ENCODE measurements around the gene RNF19B. TPM values are rescaled to one million over a fixed set of nuclear protein-coding genes. Genes with fewer than 3 reads are reported as not detected.

RNF19B gene
- total RNA-seq, 1 experiment from 2014 or later = 18.8 TPM

GRCh38 chr1:32888677-32889420, 75.8 kb downstream of the RNF19B start:
- DNase-seq (ENCODE audit: low read depth) = peak; percentile 1

GRCh38 chr1:32888134-32888533, 76.5 kb downstream of the RNF19B start:
- DNase-seq (ENCODE audit: low read depth) = no peak

GRCh38 chr1:32887623-32888022, 77.0 kb downstream of the RNF19B start:
- no peak for DNase-seq (ENCODE audit: low read depth)

GRCh38 chr1:32886828-32887414, 77.7 kb downstream of the RNF19B start:
- no peak for DNase-seq (ENCODE audit: low read depth)

Other genes starting within 250 kb of the RNF19B start
- gene YARS1, start 147.5 kb downstream of the RNF19B start, total RNA-seq (2014; rRNA removed; shearing (Covaris generic)) = 107 and 146 TPM in 2 replicates
- 34.9 and 59.5 TPM in 2 replicates for gene S100PBP, start 147.2 kb downstream of the RNF19B start, total RNA-seq (2014; rRNA removed; shearing (Covaris generic))
- 2.0 and 2.7 TPM in 2 replicates for gene FNDC5, start 93.9 kb downstream of the RNF19B start, total RNA-seq (2014; rRNA removed; shearing (Covaris generic))
- not detected in 2 replicates for gene HPCA, start 78.3 kb downstream of the RNF19B start, total RNA-seq (2014; rRNA removed; shearing (Covaris generic))
- 27.7 and 48.1 TPM in 2 replicates for gene TMEM54, start 63.4 kb downstream of the RNF19B start, total RNA-seq (2014; rRNA removed; shearing (Covaris generic))
- 339 and 582 TPM in 2 replicates for gene AK2, start 72.1 kb upstream of the RNF19B start, total RNA-seq (2014; rRNA removed; shearing (Covaris generic))
- 2.4 and 8.9 TPM in 2 replicates for gene AZIN2, start 116.3 kb upstream of the RNF19B start, total RNA-seq (2014; rRNA removed; shearing (Covaris generic))
- gene TRIM62, start 217.2 kb upstream of the RNF19B start, total RNA-seq (2014; rRNA removed; shearing (Covaris generic)) = 2.9 and 5.4 TPM in 2 replicates

Data from Daoy (cell line).